ENCODE data around the gene RABGAP1L.
"Not testable (repeated sequence)": the region's sequence is repeated elsewhere in the genome, so short reads cannot be mapped to it uniquely, and the experiment has no call there.

RABGAP1L gene

GRCh38 chr1:174314433-174314832 lies 155.1 kb downstream of the RABGAP1L start:
- DNase-seq, result no peak

- no peak for DNase-seq
Measured at GRCh38 chr1:174315239-174315638, 155.9 kb downstream of the RABGAP1L start.

- DNase-seq, result not testable (repeated sequence)
Measured at GRCh38 chr1:174320897-174321296, 161.6 kb downstream of the RABGAP1L start.

GRCh38 chr1:174322202-174322862 lies 163.0 kb downstream of the RABGAP1L start:
- DNase-seq, result no peak

GRCh38 chr1:174324493-174324892 lies 165.2 kb downstream of the RABGAP1L start:
- no peak for DNase-seq

- DNase-seq, result no peak
Measured at GRCh38 chr1:174324939-174325338, 165.6 kb downstream of the RABGAP1L start.

GRCh38 chr1:174326278-174326677 lies 167.0 kb downstream of the RABGAP1L start:
- no peak for DNase-seq

- no peak for DNase-seq
Measured at GRCh38 chr1:174333437-174333836, 174.1 kb downstream of the RABGAP1L start.

GRCh38 chr1:174337000-174337681 lies 177.8 kb downstream of the RABGAP1L start:
- DNase-seq, result no peak

GRCh38 chr1:174340404-174340803 lies 181.1 kb downstream of the RABGAP1L start:
- DNase-seq, result not testable (repeated sequence)

- no peak for DNase-seq
Measured at GRCh38 chr1:174344162-174344561, 184.8 kb downstream of the RABGAP1L start.

GRCh38 chr1:174352117-174352516 lies 192.8 kb downstream of the RABGAP1L start:
- no peak for DNase-seq

GRCh38 chr1:174352883-174353608 lies 193.7 kb downstream of the RABGAP1L start:
- DNase-seq, result no peak

GRCh38 chr1:174358344-174358743 lies 199.0 kb downstream of the RABGAP1L start:
- DNase-seq, result no peak

- peak; percentile 18 for DNase-seq
Measured at GRCh38 chr1:174358786-174359453, 199.6 kb downstream of the RABGAP1L start.

- DNase-seq, result no peak
Measured at GRCh38 chr1:174359454-174359805, 200.1 kb downstream of the RABGAP1L start.

- no peak for DNase-seq
Measured at GRCh38 chr1:174364996-174365736, 205.8 kb downstream of the RABGAP1L start.

- no peak for DNase-seq
Measured at GRCh38 chr1:174366946-174367345, 207.6 kb downstream of the RABGAP1L start.

- no peak for DNase-seq
Measured at GRCh38 chr1:174367892-174368291, 208.6 kb downstream of the RABGAP1L start.

- DNase-seq, result no peak
Measured at GRCh38 chr1:174376030-174376429, 216.7 kb downstream of the RABGAP1L start.

GRCh38 chr1:174391716-174392115 lies 232.4 kb downstream of the RABGAP1L start:
- DNase-seq, result no peak

- no peak for DNase-seq
Measured at GRCh38 chr1:174393885-174394284, 234.6 kb downstream of the RABGAP1L start.

- DNase-seq, result no peak
Measured at GRCh38 chr1:174397261-174397660, 237.9 kb downstream of the RABGAP1L start.
